PFSK-1 (cell line): Measurements from ENCODE around the gene SYTL1.

Experiments
- POLR2AphosphoS5 ChIP-seq: IDR thresholded peaks from 2 replicates; pipeline ENCODE4 v1.6.1; 2012; ENCODE audit warnings: low read depth, mild to moderate bottlenecking, control low read depth, low read length, moderate library complexity
- SIN3A ChIP-seq: IDR thresholded peaks from 2 replicates; pipeline ENCODE4 v1.6.1; 2012; ENCODE audit warnings: mild to moderate bottlenecking, low read length, moderate library complexity, borderline replicate concordance; ENCODE audit not compliant: insufficient read depth

DNA sequence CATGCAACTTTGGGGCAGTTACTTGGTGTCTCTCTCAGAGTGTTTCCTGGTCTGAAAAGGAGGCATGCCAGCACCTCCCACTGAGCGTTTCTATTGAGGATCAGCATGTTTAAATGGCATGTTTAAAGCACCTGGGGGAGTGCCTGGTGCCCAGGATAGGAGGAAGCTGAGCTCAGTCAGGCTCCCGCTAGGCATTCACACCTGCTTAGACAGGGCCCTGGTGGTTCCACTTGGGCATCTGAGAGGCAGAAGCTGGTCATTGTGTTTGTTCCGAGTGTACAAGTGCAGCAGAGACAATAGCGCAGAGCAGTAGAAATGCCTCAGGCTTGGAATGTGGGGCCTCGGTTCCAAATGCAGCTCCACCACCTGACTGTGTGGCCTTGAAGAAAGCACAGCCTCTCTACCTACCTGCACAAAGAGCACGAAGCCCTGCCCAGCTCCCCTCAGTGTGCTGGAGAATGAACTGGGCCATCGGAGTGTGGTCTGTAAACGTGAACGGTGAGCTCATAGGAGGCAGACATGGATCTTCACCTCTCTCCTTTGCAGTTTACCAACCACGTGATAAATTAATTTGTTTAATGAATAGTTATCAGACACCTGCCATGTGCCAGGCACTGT lies 40.1 kb upstream of the SYTL1 start:
- TF ChIP-seq POLR2AphosphoS5 = no peak
- TF ChIP-seq SIN3A = no peak
